CD4-positive, alpha-beta T cell treated with Interleukin-15 for 4 hours (primary cell): ENCODE results near the gene BANP.
A peak's percentile ranks its signal among the peaks of the same experiment; 100 is the strongest.
"Not testable (repeated sequence)": the region's sequence is repeated elsewhere in the genome, so short reads cannot be mapped to it uniquely, and the experiment has no call there.

Experiments
- DNase-seq: peaks from one replicate; pipeline ENCODE4 v3.0.0-alpha.2; 2020; ENCODE audit warnings: low spot score

BANP gene

GRCh38 chr16:87968541-87968940 is 17.3 kb downstream of the BANP start:
- DNase-seq, result no peak

GRCh38 chr16:87970186-87970585 is 19.0 kb downstream of the BANP start:
- no peak for DNase-seq

- no peak for DNase-seq
Observed at GRCh38 chr16:87971933-87972332, 20.7 kb downstream of the BANP start.

GRCh38 chr16:87973717-87974116 is 22.5 kb downstream of the BANP start:
- no peak for DNase-seq

GRCh38 chr16:87974178-87974577 is 22.9 kb downstream of the BANP start:
- no peak for DNase-seq

GRCh38 chr16:87976665-87977064 is 25.4 kb downstream of the BANP start:
- no peak for DNase-seq

- no peak for DNase-seq
Observed at GRCh38 chr16:87978127-87978526, 26.9 kb downstream of the BANP start.

GRCh38 chr16:87979352-87979751 is 28.1 kb downstream of the BANP start:
- DNase-seq, result no peak

GRCh38 chr16:87979911-87980630 is 28.8 kb downstream of the BANP start:
- DNase-seq, result not testable (repeated sequence)

GRCh38 chr16:87981376-87981775 is 30.1 kb downstream of the BANP start:
- peak; percentile 18 for DNase-seq

- DNase-seq, result no peak
Observed at GRCh38 chr16:87982581-87983041, 31.4 kb downstream of the BANP start.

- DNase-seq, result not testable (repeated sequence)
Observed at GRCh38 chr16:87983072-87983736, 32.0 kb downstream of the BANP start.

- not testable (repeated sequence) for DNase-seq
Observed at GRCh38 chr16:87983737-87984097, 32.5 kb downstream of the BANP start.

GRCh38 chr16:87984180-87984579 is 32.9 kb downstream of the BANP start:
- DNase-seq, result not testable (repeated sequence)

- no peak for DNase-seq
Observed at GRCh38 chr16:87984632-87985267, 33.5 kb downstream of the BANP start.

GRCh38 chr16:87985493-87985892 is 34.3 kb downstream of the BANP start:
- DNase-seq, result not testable (repeated sequence)

- DNase-seq, result not testable (repeated sequence)
Observed at GRCh38 chr16:87986361-87986849, 35.2 kb downstream of the BANP start.

- not testable (repeated sequence) for DNase-seq
Observed at GRCh38 chr16:87988596-87988995, 37.4 kb downstream of the BANP start.

GRCh38 chr16:87990254-87990653 is 39.0 kb downstream of the BANP start:
- not testable (repeated sequence) for DNase-seq

GRCh38 chr16:87992142-87992541 is 40.9 kb downstream of the BANP start:
- not testable (repeated sequence) for DNase-seq

GRCh38 chr16:87993901-87994300 is 42.7 kb downstream of the BANP start:
- no peak for DNase-seq

- no peak for DNase-seq
Observed at GRCh38 chr16:87995644-87996043, 44.4 kb downstream of the BANP start.
